SW 1271 (cell line): Measurements from ENCODE around the gene PTPRN2.
A peak's percentile ranks its signal among the peaks of the same experiment; 100 is the strongest.
"Not testable (repeated sequence)": the region's sequence is repeated elsewhere in the genome, so short reads cannot be mapped to it uniquely, and the experiment has no call there.

Experiments used
- DNase-seq, 2 experiments: peaks; one replicate each; lab custom pipeline; 2025; lab: John Stamatoyannopoulos, UW

PTPRN2 gene

DNA sequence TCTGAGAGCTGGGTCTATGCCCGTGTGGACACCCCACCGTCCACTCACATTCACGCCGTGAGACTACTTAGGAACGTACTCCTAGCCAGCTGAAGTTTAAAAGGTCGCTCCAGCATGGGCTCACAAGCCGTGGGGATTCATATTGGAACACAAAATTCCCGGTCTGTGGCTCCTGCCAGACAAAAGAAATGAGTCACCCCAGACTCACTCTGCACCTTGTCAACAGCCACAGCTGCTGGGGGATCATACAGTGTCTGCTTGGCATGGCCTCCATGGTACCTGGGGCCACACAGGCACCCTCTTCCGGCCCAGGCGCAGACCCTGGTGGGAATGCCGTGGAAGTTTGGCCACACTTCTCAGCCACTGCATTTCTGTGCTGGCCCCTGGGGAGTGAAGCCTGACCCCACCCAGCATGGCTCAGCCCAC lies 1022.4 kb downstream of the PTPRN2 start:
- DNase-seq: peak in 1 of 2 experiments; percentile 29

DNA sequence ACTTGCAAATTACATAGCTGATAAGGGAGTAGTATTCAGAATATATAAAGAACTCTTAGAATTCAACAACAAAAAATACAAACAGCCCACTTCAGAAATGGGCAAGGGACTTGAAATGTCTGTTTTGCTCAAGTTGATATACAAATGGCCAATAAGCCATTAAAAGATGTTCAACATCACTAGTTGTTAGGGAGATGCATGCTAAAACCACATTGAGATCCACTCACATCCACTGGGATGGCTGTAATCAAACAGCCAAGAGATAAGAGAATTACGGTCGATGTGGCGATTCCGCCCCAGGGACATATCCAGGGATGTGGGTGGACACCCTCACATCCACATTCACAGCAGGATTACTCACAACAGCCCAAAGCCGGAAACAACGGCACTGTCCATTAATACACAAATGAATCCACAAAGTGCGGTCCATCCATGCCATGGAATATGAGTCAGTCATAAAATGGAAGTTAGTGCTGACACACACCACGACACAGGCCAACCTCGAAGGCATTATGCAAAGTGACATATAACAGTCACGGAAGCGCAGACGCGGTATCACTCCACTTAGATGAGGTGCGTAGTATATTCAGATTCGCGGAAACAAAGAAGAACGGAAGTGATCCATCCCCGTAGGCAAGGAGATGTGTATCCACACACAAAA lies 1023.0 kb downstream of the PTPRN2 start:
- DNase-seq: peak in 1 of 2 experiments; percentile 65

DNA sequence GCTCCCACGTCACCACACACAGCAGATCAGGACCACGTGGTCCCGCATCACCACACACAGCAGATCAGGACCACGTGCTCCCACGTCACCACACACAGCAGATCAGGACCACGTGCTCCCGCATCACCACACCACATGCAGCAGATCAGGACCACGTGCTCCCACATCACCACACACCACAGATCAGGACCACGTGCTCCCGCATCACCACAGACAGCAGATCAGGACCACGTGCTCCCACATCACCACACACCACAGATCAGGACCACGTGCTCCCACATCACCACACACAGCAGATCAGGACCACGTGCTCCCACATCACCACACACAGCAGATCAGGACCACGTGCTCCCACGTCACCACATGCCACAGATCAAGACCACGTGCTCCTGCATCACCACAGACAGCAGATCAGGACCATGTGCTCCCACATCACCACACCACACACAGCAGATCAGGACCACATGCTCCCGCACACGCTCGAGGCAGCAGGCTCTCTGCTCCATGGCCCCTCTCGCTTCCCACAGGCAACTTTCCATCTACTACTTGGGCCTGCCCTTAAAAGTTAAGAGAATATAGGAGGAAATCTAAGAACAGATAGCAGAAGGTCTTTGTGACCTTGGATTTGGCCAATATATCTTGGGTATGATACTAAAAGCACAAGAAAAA lies 1024.0 kb downstream of the PTPRN2 start:
- not testable (repeated sequence) for DNase-seq

DNA sequence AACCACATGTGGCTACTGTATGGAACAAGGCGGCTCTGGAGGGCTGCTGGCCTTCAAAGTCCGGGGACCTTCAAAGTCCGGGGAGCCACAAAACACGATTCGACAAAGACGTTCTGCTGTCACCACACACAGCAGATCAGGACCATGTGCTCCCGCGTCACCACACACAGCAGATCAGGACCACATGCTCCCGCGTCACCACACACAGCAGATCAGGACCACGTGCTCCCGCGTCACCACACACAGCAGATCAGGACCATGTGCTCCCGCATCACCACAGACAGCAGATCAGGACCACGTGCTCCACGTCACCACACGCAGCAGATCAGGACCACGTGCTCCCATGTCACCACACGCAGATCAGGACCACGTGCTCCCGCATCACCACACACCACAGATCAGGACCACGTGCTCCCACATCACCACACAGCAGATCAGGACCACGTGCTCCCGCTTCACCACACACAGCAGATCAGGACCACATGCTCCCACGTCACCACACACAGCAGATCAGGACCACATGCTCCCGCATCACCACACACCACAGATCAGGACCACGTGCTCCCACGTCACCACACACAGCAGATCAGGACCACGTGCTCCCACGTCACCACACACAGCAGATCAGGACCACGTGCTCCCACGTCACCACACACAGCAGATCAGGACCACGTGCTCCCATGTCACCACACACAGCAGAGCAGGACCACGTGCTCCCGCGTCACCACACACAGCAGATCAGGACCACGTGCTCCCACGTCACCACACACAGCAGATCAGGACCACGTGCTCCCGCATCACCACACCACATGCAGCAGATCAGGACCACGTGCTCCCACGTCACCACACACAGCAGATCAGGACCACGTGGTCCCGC lies 1024.9 kb downstream of the PTPRN2 start:
- DNase-seq: not testable (repeated sequence)

DNA sequence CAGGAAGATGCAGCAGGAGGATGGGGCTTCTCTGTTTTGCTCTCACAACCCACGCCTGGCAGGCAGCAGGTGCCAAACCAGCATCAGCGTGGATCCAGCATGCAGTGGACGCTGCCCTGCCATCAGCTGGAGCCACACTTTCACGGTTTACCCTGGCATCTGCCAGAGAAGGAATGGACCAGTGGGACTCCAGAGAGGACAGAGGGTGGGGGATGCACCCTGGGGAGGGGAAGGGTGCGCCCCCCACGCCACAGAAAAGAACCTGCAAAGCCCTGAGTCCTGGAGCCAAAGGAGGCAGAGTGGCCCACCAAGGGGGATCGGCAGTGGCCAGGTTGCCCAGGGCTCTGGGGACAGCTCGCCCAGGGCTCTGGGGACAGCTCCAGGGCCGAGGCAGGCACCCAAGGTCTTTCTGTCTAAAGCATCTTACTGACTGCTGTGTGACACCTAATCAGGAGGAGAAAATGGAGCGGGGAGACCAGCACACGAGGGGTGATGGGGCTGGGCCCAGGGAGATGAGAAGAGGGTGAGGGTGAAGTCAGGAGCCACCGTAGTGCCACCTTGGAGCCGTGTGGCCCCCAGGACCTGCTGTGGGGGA lies 1025.7 kb downstream of the PTPRN2 start:
- no peak for DNase-seq

DNA sequence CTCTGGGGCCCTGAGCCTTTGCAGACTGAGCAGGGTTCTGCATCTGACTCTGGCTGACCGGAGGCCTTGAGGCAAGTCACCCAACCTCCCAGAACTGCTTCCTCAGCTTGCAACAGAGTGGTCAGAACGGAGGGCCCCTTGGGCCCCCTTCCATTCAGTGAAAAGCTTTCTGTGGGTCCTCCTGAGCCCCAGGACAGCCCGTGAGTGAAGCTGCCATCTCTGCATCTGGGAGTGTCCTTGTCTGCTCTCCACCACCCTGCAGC lies 1026.2 kb downstream of the PTPRN2 start:
- no peak for DNase-seq

DNA sequence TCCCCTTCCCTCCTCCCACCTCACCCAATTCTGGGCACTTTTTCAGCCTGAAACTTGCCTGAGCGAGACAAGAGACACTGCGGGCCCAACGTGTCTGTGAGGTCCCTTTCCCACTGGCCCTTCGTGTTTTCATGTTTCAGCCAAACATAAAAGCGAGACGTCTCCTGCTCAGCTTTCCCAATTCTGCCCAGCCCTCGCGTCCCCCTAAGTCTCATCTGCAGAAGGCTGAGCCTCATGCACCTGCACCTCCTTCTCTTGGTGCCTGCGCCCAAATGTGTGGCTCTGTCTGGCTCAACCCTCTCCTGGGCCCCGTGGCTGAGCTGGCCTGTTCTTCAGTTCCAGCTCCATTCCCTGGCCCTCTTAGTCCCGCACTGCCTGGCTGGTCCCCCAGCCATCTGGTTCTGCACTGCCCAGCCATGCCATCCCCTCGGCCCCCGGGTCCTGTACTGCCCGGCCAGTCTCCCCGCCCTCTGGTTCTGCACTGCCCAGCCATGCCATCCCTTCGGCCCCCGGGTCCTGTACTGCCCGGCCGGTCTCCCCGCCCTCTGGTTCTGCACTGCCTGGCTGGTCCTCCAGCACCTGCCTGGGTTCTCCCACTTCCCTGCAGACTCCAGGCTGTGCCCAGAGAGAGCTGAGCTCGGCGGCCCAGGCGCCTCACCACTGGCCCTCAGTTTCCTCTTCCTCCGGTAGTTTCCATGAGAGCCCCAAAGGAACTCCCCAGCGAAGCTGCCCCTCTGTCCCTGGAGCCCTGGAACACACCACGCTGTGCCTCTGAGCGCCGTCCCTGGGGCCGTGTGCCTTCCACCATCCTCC lies 1026.7 kb downstream of the PTPRN2 start:
- DNase-seq: no peak

DNA sequence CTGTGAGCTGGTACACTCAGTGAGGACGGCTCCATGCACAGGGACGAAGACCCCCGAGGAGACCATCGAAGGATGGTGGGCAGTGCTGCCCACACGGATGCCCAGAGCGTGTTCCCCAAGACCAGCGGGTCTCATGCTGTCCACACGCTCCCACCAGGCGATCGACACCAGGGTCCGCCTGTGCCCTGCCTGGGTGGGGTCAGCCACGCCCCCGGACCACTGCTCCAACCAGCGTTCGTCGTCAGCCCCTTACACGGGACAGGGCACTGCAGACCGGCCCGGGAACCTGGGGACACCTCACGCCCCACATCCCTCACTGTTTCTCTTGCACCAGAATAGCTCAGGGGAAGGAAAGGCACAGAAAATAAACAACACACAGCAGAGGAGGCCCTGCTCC lies 1027.4 kb downstream of the PTPRN2 start:
- DNase-seq: no peak

DNA sequence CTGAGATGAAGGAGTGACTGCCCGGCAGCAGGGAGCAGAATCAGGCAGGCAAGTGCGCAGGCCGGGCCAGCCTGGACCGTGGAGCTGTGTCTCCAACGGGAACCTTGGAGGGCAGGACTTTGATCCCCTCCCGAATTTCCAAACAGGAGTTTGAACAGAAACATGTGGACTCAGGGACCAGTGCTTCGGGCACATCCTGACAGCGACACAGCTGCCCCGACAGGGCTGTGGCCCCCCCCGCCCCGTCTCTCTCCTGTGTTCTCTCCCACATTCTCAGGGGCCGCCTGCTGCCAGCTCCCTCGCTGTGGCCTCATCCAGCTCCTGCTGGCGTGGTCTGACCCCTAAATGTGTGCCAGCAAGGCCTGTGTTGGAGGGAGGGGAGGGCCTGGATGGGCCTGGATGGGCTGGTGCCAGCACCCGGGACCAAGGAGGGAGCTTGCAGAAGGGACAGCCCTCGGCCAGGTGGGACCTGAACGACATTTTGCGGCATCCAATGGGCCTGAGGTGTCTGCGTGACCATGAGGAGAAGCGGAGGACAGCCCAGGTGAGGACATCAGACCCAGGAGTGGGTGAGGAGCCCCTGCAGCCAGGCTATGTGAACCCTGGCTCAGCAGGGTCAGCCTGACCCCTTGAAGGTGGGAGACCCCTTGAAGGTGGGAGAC lies 1027.9 kb downstream of the PTPRN2 start:
- no peak for DNase-seq

DNA sequence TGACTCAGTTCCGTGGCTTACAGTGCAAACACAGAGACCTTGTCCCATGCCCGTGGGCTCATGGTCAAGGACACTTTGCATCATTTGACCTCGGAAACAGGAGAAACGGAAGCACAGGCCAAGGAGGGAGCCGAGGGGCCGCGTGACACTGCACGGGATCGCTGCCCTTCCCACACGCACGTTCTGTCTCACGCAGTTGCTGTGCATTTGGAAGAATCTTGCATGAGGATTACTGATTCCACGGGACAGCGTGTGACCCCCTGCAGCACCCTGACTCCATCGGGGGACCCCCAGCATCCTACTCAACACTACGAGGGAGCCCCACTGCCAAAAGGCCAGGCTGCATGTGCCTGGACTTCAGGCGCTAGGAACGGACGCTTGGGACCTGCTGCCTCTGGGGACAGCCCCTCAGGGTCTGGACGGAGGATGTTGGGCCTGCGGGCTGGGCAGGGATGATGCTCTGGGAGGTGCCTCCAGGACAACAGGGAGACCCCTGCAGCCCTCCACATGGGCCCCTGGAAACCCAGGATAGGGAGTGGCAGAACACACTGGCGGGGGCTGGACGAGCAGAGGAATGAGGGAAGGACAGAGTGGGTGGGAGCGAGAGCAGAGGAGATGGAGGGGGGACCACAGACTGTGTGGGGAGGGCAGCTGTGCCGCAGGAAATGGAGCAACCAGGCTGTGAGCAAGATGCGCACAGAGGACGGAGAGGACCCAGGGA lies 1028.6 kb downstream of the PTPRN2 start:
- DNase-seq: no peak

DNA sequence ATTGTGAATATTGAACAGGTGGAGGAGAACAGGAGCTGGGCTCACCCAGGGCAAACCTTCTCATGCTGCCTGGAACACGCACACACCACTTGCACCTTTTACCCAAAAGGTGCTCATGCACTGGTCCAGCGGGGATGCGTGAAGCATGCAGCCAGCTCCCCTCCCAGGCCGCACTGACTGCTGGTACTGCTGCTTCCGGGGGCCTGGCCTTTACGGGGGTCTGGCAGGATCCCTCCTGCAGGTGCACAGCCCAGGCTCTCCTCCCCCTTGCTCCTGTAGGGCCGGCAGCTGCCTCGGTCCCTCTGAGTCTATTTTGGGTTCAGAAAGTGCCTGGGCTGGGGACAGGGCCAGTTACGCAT lies 1029.1 kb downstream of the PTPRN2 start:
- no peak for DNase-seq

DNA sequence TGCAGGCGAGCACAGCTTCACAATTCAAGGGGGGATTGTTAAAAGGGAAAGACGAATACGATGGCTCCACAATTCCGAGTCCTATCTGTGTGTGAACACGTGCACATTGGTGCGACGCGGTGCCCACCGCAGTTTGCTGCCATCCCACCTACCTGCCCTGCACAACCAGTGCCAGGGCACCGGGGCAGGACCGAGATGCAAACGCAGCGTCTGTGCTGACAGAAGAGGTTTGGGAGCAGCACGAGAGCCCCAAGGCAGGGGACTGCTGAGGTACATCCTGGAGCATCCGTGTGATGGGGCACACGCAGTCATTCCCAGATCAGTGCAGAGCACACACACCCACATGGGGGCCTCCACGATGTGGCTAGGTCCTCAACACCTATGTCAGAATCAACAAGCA lies 1029.6 kb downstream of the PTPRN2 start:
- no peak for DNase-seq

DNA sequence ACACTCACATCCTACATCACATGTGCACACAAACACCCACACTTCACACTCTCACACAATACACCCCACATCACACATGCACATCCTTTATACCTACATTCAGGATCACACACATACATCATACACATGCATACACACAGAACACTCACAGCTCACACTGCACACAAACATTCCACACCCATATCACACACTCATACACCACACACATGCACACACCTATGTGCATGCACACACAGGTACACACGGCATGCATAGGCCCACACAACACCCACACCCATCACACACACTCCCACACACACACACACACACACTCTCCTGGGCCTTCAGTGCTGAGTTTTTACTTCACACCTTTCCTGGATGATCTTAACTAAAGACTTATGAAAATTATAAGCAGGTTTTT lies 1030.4 kb downstream of the PTPRN2 start:
- DNase-seq: no peak

DNA sequence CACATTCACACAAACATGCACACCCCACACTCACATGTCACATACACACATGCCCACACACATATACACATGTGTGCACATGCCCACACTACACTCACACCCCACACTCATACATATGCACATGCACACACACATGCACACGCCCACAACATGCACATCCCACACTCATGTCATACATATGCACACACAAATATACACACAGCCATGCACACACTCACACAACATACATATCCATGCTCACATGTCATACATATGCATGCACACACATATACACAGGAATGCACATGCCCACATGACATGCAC lies 1031.0 kb downstream of the PTPRN2 start:
- DNase-seq: no peak

DNA sequence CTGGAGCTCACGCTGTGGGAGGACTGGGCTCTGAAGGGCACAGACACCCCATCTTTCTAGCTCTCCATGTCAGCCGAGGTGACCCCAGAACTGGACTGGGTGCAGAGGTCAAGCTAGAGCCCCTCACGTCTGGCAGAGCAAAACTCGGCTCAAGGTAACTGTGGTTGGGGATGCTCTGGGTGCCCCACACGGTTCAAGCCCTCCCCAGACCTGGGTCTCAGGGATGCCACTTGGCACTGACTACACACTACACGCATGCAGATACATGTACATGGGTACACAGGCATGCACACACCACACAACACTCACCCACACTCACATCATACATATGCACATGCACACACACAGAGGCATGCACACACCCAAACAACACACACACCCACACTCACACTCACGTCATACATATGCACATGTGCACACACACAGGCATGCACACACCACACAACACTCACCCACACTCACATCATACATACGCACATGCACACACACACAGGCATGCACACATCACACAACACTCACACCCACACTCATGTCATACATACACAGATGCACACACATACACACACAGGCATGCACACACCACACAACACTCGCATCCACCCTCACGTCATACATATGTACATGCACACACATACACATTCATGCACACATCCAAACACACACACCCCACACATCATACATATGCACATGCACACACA lies 1031.5 kb downstream of the PTPRN2 start:
- no peak for DNase-seq

DNA sequence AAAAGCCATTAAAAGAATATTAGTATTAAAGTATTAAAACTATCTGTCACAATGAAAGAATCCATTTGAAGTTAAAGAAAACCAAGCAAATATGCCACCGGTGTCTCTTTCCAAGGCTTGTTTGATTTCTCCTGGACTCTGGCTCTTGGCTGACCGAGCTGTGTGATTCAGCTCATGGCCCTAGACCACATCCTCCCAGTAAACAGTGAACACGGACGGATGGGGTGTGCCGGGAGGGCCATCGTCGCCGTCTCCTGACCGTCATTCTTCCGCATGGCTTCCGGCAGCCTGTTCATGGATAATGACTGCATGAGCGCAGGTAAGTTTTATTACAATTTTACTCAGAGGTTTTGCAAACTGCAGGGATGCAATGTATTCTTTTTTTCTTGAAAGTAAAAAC lies 1032.3 kb downstream of the PTPRN2 start:
- DNase-seq: no peak

DNA sequence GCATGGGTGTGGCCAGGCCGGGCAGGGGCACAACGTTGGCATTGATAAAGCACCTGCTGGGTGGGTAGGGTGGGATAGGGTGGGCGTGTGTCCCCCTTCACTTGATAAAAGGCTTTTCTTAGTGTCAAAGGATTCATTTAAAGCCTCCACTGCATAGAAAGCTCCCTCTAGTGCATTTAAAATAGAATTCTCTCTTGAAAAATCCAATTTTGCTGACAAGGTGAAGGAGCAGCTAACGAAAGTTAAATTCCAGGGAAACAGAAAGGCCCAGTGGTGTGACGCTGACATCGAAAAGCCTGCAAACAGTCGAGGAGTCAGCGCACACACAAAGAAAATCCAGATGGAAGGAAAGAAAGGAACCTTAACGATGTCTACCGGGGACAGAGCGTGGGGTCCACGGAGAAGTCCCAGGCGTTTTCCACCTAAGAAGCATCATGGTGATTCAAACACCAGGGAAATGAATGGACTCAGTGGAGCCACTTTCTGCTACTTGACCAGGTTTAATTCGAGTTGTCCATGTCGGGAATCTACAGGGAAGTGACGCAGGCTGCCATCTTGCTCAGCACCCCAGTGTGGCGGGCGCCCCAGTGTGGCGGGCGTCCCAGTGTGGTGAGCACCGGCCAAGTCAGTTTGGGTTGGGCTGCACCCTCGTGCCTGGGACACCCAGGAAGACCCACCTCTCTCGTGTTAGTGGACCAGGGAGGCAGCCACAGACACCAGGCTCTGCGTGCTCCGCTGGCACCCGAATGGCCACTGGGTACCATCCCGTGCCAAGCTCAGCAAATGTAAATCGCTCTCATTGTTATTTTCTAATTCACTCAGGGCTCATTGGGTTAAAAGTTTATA lies 1033.0 kb downstream of the PTPRN2 start:
- DNase-seq: no peak

DNA sequence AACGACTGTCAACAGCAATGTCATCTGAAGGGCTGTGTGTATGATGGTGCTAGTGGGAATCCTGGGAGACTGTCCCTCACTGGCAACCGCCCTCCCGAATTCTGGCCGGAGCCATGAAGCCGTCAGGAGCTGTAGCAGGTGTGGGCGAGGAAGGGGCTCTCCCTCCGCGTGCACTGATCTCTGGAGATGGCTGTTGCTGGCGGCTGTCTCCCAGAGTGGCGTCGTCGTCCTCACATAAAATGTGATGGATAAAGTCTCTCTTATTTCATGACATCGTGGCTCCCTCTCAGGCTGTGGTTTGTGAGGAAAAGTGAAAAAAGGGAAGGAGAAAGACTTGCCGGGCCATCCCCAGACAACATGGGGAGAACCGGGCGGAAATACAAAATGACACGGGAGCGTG lies 1034.4 kb downstream of the PTPRN2 start:
- DNase-seq: no peak

DNA sequence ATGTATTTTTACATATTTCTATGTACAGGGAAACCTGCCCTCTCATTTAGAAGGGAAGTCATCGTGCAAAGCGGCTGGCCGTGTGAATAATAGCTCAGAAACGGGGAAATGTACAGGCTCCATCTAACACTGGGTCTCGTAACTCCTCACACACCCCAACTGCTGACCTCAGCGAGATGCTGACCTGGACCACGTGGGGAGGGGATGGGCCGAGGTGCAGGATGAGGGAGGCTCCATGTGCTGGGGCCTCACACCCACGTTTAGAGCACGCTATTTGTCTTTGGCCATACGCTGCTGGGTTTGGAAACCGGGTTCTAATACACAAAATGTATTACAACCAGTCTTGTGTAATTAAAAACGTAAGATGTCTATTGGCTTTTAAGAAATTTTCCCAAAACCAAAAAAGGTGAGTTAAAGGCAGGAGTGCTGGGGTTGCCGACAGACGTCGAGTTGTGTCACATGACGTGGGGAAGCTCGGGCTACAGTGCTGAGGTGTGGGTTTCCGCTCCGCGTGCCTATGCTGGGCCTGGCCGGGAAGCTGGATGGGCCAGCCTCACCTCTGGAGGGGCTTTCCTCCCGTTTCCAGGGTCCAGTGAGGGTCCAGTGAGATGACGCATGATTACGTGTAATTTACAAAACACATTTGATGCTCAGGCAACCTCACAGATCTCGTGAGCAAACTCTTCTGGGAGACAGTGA lies 1035.2 kb downstream of the PTPRN2 start:
- no peak for DNase-seq
